Measurements from ENCODE around the gene CDC26. TPM values are rescaled to one million over a fixed set of nuclear protein-coding genes. Genes with fewer than 3 reads are reported as not detected.

CDC26 gene
- total RNA-seq, 2 experiments from 2014 or later = 29.9 to 39.9 TPM

DNA sequence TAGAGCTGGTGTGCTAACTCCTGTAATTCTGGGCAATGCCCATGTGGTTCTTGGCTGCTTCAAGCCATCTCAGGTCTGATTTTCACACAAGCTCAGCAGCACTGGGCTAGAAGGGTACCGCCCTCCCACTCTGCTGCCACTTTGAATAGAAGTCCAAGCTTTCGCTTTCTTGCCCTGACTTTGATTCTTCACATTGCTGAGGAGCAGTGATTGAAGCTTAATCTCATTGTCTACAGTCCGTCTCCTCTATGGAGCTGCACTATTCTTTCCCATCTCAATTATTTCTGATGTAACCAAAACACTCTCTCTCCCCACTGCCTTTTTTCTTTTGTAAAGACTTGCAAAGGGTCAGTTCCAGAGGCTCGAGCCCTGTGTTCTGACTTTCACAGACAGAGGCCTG lies 40.7 kb upstream of the CDC26 start:
- H2AFZ ChIP-seq (ENCODE audit: low read length) = no peak overlapping the region
- H3K4me1 ChIP-seq (ENCODE audit: insufficient read depth, low read length, poor library complexity, severe bottlenecking) = no peaks in the 10 kb centered on the region
- TF ChIP-seq, protein P1, sequence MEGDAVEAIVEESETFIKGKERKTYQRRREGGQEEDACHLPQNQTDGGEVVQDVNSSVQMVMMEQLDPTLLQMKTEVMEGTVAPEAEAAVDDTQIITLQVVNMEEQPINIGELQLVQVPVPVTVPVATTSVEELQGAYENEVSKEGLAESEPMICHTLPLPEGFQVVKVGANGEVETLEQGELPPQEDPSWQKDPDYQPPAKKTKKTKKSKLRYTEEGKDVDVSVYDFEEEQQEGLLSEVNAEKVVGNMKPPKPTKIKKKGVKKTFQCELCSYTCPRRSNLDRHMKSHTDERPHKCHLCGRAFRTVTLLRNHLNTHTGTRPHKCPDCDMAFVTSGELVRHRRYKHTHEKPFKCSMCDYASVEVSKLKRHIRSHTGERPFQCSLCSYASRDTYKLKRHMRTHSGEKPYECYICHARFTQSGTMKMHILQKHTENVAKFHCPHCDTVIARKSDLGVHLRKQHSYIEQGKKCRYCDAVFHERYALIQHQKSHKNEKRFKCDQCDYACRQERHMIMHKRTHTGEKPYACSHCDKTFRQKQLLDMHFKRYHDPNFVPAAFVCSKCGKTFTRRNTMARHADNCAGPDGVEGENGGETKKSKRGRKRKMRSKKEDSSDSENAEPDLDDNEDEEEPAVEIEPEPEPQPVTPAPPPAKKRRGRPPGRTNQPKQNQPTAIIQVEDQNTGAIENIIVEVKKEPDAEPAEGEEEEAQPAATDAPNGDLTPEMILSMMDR (conservative IDR thresholded peaks at IDR 0.05; ENCODE audit: low read length) = no peak
- TF ChIP-seq EZH2phosphoT487 (IDR thresholded peaks at IDR 0.05; ENCODE audit: borderline replicate concordance, low read depth, low read length) = no peak
- H4K20me1 ChIP-seq (ENCODE audit: insufficient read depth, low read length) = no peaks in the 10 kb centered on the region
- H3K9me3 ChIP-seq (ENCODE audit: low read length) = no peaks in the 10 kb centered on the region
- H3K27ac ChIP-seq (ENCODE audit: low read depth, low read length, poor library complexity, severe bottlenecking) = no peak overlapping the region
- H3K4me2 ChIP-seq (ENCODE audit: low read length) = no peak overlapping the region
- H3K4me3 ChIP-seq (ENCODE audit: low read depth, low read length, poor library complexity, severe bottlenecking) = no peak overlapping the region
- intact Hi-C loops (cut with micrococcal nuclease; ENCODE audit: unreplicated experiment) = no loop called here
- no TSS peak for BruUV-seq (replicated peaks)
- no peaks in the 10 kb centered on the region for H3K79me2 ChIP-seq (ENCODE audit: insufficient read depth, low read depth, low read length)
- POLR2A ChIA-PET = interaction anchor here (0.7 kb wide), 1 partner anchor 1214 kb away, joined by 3 read pairs; no protein-coding TSS in a partner anchor
- H3K9me2 ChIP-seq (ENCODE audit: insufficient read depth, low read length) = no peaks in the 10 kb centered on the region
- CTCF ChIA-PET (ENCODE audit: unreplicated experiment) = no interaction called here
- no peaks in the 10 kb centered on the region for H3K36me3 ChIP-seq (ENCODE audit: insufficient read depth, low read length)
- no peak for DNase-seq (ENCODE audit: low spot score)

DNA sequence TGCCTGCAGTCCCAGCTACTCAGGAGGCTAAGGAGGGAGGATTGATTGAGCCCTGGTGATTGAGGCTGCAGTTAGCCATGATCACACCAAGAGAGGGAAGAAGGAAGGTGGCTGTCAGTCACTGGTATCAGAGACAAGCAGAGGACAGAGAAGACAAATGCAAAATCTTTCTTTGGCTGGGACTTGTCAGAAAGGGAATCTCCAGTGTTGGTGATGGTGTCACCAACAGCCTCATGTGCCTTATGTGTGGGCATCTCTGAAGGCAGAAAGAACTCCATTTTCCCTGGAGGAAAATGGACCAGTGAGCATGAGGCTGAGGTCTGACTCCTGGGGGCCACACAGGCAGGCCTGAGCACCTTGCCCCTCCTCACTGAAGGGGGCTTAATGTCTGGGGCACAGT lies 39.9 kb upstream of the CDC26 start:
- Histone ChIP-seq H3K9me2 (ENCODE audit: insufficient read depth, low read length) (no peaks in the 10 kb centered on the region), H3K27ac (ENCODE audit: low read depth, low read length, poor library complexity, severe bottlenecking) (no peak overlapping the region), H3K4me3 (ENCODE audit: low read depth, low read length, poor library complexity, severe bottlenecking) (no peak overlapping the region), H3K36me3 (ENCODE audit: insufficient read depth, low read length) (no peaks in the 10 kb centered on the region), H3K9me3 (ENCODE audit: low read length) (no peaks in the 10 kb centered on the region), H2AFZ (ENCODE audit: low read length) (no peak overlapping the region), H3K79me2 (ENCODE audit: insufficient read depth, low read depth, low read length) (no peaks in the 10 kb centered on the region), H3K4me1 (ENCODE audit: insufficient read depth, low read length, poor library complexity, severe bottlenecking) (no peaks in the 10 kb centered on the region), H4K20me1 (ENCODE audit: insufficient read depth, low read length) (no peaks in the 10 kb centered on the region), H3K4me2 (ENCODE audit: low read length) (no peak overlapping the region)
- POLR2A ChIA-PET = interaction anchor here (0.7 kb wide), 1 partner anchor 261 kb away, joined by 3 read pairs; no protein-coding TSS in a partner anchor
- CTCF ChIA-PET (ENCODE audit: unreplicated experiment) = no interaction called here
- BruUV-seq (replicated peaks) = no TSS peak
- TF ChIP-seq, protein P1 (conservative IDR thresholded peaks at IDR 0.05; ENCODE audit: low read length) = no peak
- TF ChIP-seq EZH2phosphoT487 (IDR thresholded peaks at IDR 0.05; ENCODE audit: borderline replicate concordance, low read depth, low read length) = no peak
- intact Hi-C loops (cut with micrococcal nuclease; ENCODE audit: unreplicated experiment) = no loop called here
- no peak for DNase-seq (ENCODE audit: low spot score)

DNA sequence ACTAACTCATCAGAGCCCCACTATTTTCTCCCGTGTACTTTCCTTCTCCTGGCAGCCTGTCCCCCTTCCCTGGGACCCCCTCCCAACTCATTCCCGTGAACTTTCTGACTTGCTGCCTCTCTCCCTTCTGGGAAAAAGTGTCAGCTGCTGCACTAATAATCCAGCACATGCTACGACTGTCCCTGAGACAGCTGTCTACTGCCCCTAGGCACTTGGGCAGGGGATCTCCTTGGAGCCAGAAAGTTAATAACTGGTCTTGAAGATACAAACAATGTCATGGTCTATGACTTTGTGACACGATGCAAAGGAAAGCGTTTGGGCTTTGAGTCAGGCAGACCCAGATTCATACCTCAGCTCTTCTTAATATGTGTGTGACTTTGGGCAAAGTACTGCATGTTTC lies 37.9 kb upstream of the CDC26 start:
- H2AFZ ChIP-seq (ENCODE audit: low read length) = no peak overlapping the region
- H3K9me3 ChIP-seq (ENCODE audit: low read length) = no peaks in the 10 kb centered on the region
- DNase-seq (ENCODE audit: low spot score) = no peak
- no peaks in the 10 kb centered on the region for H3K36me3 ChIP-seq (ENCODE audit: insufficient read depth, low read length)
- no peaks in the 10 kb centered on the region for H3K4me1 ChIP-seq (ENCODE audit: insufficient read depth, low read length, poor library complexity, severe bottlenecking)
- no peaks in the 10 kb centered on the region for H3K9me2 ChIP-seq (ENCODE audit: insufficient read depth, low read length)
- CTCF ChIA-PET (ENCODE audit: unreplicated experiment) = no interaction called here
- POLR2A ChIA-PET = no interaction called here
- no peaks in the 10 kb centered on the region for H3K79me2 ChIP-seq (ENCODE audit: insufficient read depth, low read depth, low read length)
- H4K20me1 ChIP-seq (ENCODE audit: insufficient read depth, low read length) = no peaks in the 10 kb centered on the region
- intact Hi-C loops (cut with micrococcal nuclease; ENCODE audit: unreplicated experiment) = no loop called here
- H3K4me3 ChIP-seq (ENCODE audit: low read depth, low read length, poor library complexity, severe bottlenecking) = no peak overlapping the region
- BruUV-seq (replicated peaks) = no TSS peak
- no peak overlapping the region for H3K27ac ChIP-seq (ENCODE audit: low read depth, low read length, poor library complexity, severe bottlenecking)
- no peak overlapping the region for H3K4me2 ChIP-seq (ENCODE audit: low read length)
- TF ChIP-seq EZH2phosphoT487 (IDR thresholded peaks at IDR 0.05; ENCODE audit: borderline replicate concordance, low read depth, low read length) = no peak
- TF ChIP-seq, protein P1 (conservative IDR thresholded peaks at IDR 0.05; ENCODE audit: low read length) = no peak

Measured in OCI-LY7 (cell line).